H1 (cell line): ENCODE measurements around the gene PIP5K1C.

Source experiments
- ATF3 ChIP-seq: IDR thresholded peaks from 2 replicates; pipeline ENCODE4 v1.6.1; 2011; ENCODE audit warnings: low read depth, mild to moderate bottlenecking, low read length; ENCODE audit not compliant: insufficient read depth
- BRCA1 ChIP-seq: IDR thresholded peaks from 2 replicates; pipeline ENCODE4 v1.6.1; 2012; ENCODE audit warnings: low read depth, low read length, improper control_type of control experiment
- CHD2 ChIP-seq: IDR thresholded peaks from 2 replicates; pipeline ENCODE4 v1.6.1; 2012; ENCODE audit warnings: low read length, improper control_type of control experiment
- CTCF ChIP-seq, 3 experiments: IDR thresholded peaks; 1 replicate in 2 of 3; 2 replicates in 1 of 3; pipeline versions ENCODE4 v1.5.1 to v1.6.1; 2011; ENCODE audit warnings: low read length in 3 of 3, mild to moderate bottlenecking in 3 of 3, inconsistent platforms in 2 of 3, low read depth in 1 of 3, moderate library complexity in 1 of 3; ENCODE audit not compliant: insufficient read depth in 1 of 3; ENCODE audit errors: control extremely low read depth in 1 of 3
- EP300 ChIP-seq, 2 experiments: IDR thresholded peaks; 1 replicate in 1 of 2; 2 replicates in 1 of 2; pipeline ENCODE4 v1.6.1; 2011 to 2012; ENCODE audit warnings: low read depth in 2 of 2, low read length in 2 of 2, mild to moderate bottlenecking in 2 of 2, borderline replicate concordance in 1 of 2, inconsistent platforms in 1 of 2, moderate library complexity in 1 of 2
- JUND ChIP-seq: IDR thresholded peaks from 2 replicates; pipeline ENCODE4 v1.6.1; 2011; ENCODE audit warnings: mild to moderate bottlenecking, improper control_type of control experiment, low read length
- NRF1 ChIP-seq: IDR thresholded peaks from 2 replicates; pipeline ENCODE4 v1.6.1; 2011; ENCODE audit warnings: mild to moderate bottlenecking, low read depth, low read length, improper control_type of control experiment
- POLR2A ChIP-seq, 2 experiments: IDR thresholded peaks; 1 replicate in 1 of 2; 2 replicates in 1 of 2; pipeline ENCODE4 v1.6.1; 2011; ENCODE audit warnings: low read depth in 2 of 2, low read length in 2 of 2, mild to moderate bottlenecking in 2 of 2; ENCODE audit errors: control extremely low read depth in 1 of 2
- RNF2 ChIP-seq: fragments of 200-900, 300-1000 bp; sonication (generic); IDR thresholded peaks from 2 replicates; pipeline ENCODE4 v1.7.1; 2016; ENCODE audit warnings: borderline replicate concordance, low read depth, mild to moderate bottlenecking, antibody characterized with exemption, low read length; ENCODE audit not compliant: poor library complexity, severe bottlenecking; ENCODE audit errors: missing control alignments
- TCF12 ChIP-seq: IDR thresholded peaks from 2 replicates; pipeline ENCODE4 v1.6.1; 2011; ENCODE audit warnings: low read depth, mild to moderate bottlenecking, low read length
- TEAD4 ChIP-seq: IDR thresholded peaks from 2 replicates; pipeline ENCODE4 v1.6.1; 2012; ENCODE audit warnings: low read depth, low read length, inconsistent platforms, mixed read lengths
- YY1 ChIP-seq: IDR thresholded peaks from 2 replicates; pipeline ENCODE4 v1.6.1; 2011; ENCODE audit warnings: low read depth, mild to moderate bottlenecking, low read length
- TF ChIP-seq, protein P1 (sequence below): IDR thresholded peaks from 2 replicates; pipeline ENCODE4 v1.6.1; 2011; ENCODE audit warnings: low read length, improper control_type of control experiment

DNA sequence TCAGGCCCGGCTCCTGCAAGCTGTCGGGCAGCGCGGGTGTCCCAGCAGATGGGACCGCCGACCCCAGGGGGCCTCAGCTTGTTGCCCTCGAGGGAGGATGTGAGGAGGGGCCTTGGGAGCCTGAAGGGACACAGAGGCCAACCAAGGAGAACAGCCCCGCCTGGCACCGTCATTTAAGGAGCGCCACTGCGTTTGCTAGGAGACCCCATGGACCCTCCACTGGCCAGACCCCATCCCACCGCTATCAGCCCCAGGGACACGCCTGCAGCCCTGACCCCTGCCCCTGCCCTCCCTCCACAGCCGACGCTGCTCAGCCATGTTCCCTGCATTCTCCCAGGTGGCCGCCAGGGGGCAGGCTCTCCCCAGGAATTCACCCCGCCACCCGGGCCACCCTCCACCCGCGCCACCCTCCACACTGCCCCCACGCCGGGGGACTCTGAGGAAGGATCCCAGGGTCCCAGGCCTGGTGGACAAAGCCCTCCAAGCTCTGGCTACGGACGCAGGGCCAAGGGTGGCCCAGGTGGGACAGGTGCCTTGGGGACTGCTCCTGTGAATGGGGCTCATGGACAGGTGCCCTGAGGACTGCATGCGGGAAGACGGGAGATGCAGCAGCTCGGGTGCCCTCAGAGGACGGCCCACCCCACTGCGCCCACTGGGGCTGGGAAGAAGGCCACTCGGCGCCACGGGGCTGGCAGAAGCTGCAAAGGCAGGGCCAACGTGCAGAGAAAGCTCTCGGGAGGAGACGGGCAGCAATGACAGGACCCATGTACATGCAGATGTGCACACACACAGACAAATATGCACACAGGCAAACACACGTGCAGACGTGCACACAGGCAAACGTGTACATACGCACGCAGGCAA lies 34.4 kb downstream of the PIP5K1C start:
- TF ChIP-seq ATF3 (no peak), CTCF (IDR thresholded peaks at IDR 0.05; ENCODE audit: control extremely low read depth in 1 of 3, insufficient read depth in 1 of 3, low read depth in 1 of 3, low read length in 3 of 3) (peak; percentile 82 to 97 (median 90)), POLR2A (IDR thresholded peaks at IDR 0.05; ENCODE audit: control extremely low read depth in 1 of 2, low read depth in 2 of 2, low read length in 2 of 2) (no peak), CHD2 (no peak), TCF12 (no peak), BRCA1 (no peak), EP300 (IDR thresholded peaks at IDR 0.05; ENCODE audit: borderline replicate concordance in 1 of 2, low read depth in 2 of 2, low read length in 2 of 2) (no peak), JUND (no peak), YY1 (peak; percentile 47; the same call in 1 of the 2 replicates), RNF2 (no peak), TEAD4 (peak; percentile 83), NRF1 (no peak)
- TF ChIP-seq, protein P1, sequence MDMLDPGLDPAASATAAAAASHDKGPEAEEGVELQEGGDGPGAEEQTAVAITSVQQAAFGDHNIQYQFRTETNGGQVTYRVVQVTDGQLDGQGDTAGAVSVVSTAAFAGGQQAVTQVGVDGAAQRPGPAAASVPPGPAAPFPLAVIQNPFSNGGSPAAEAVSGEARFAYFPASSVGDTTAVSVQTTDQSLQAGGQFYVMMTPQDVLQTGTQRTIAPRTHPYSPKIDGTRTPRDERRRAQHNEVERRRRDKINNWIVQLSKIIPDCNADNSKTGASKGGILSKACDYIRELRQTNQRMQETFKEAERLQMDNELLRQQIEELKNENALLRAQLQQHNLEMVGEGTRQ, result no peak
